BLaER1 treated with 17β-estradiol and CSF1 and Interleukin-3, amounts not matched to agents 10 nM and 100 nM (cell line): ENCODE measurements around the gene TMEM101.
"Not testable (repeated sequence)": the region's sequence is repeated elsewhere in the genome, so short reads cannot be mapped to it uniquely, and the experiment has no call there.

Source experiments
- H3K27ac ChIP-seq, 11 experiments: shearing (Covaris generic); formaldehyde crosslinking; 2 replicates each; pipeline ENCODE4 v1.8.1; 2022
- H3K27me3 ChIP-seq, 11 experiments: shearing (Covaris generic); formaldehyde crosslinking; 2 replicates each; pipeline ENCODE4 v1.8.1; 2022
- H3K36me3 ChIP-seq, 11 experiments: shearing (Covaris generic); formaldehyde crosslinking; 2 replicates each; pipeline ENCODE4 v1.8.1; 2022
- H3K4me1 ChIP-seq, 10 experiments: shearing (Covaris generic); formaldehyde crosslinking; 2 replicates each; pipeline ENCODE4 v1.8.1; 2022
- H3K4me2 ChIP-seq, 11 experiments: shearing (Covaris generic); formaldehyde crosslinking; 2 replicates each; pipeline ENCODE4 v1.8.1; 2022
- H3K4me3 ChIP-seq, 10 experiments: shearing (Covaris generic); formaldehyde crosslinking; 2 replicates each; pipeline ENCODE4 v1.8.1; 2022
- H3K9ac ChIP-seq, 11 experiments: shearing (Covaris generic); formaldehyde crosslinking; 2 replicates each; pipeline ENCODE4 v1.8.1; 2022
- H3K9me3 ChIP-seq, 11 experiments: shearing (Covaris generic); formaldehyde crosslinking; replicated peaks in 1 of 11; 2 replicates each; pipeline ENCODE4 v1.8.1; 2022
- H4K20me1 ChIP-seq, 11 experiments: shearing (Covaris generic); formaldehyde crosslinking; 2 replicates each; pipeline ENCODE4 v1.8.1; 2022
- Cebpa-rat ChIP-seq, 11 experiments: shearing (Covaris generic); IDR thresholded peaks; 2 replicates each; pipeline ENCODE4 v1.8.1; 2022

The TMEM101 gene

GRCh38 chr17:43976963-43977837 is 37.6 kb downstream of the TMEM101 start:
- Histone ChIP-seq H3K9me3 (no peaks in the 10 kb centered on the region), H3K9ac (no peak overlapping the region), H3K4me3 (no peak overlapping the region), H3K36me3 (no peaks in the 10 kb centered on the region), H3K4me1 (no peaks in the 10 kb centered on the region), H3K27me3 (peaks cover 0 to 5% (median 3%) of the 10 kb centered on the region in 11 experiments; a peak in 12 of 22 replicates), H3K4me2 (no peak overlapping the region), H3K27ac (no peak overlapping the region), H4K20me1 (no peaks in the 10 kb centered on the region)
- no peak for TF ChIP-seq Cebpa-rat (IDR thresholded peaks at IDR 0.05)

GRCh38 chr17:43975898-43976297 is 38.9 kb downstream of the TMEM101 start:
- no peak overlapping the region for H3K4me3 ChIP-seq
- no peak overlapping the region for H3K27ac ChIP-seq
- no peaks in the 10 kb centered on the region for H3K9me3 ChIP-seq
- H3K4me2 ChIP-seq, result no peak overlapping the region
- H3K9ac ChIP-seq, result no peak overlapping the region
- no peaks in the 10 kb centered on the region for H3K36me3 ChIP-seq
- TF ChIP-seq Cebpa-rat (IDR thresholded peaks at IDR 0.05), result no peak
- H3K27me3 ChIP-seq, result no peaks in the 10 kb centered on the region
- no peaks in the 10 kb centered on the region for H4K20me1 ChIP-seq
- no peaks in the 10 kb centered on the region for H3K4me1 ChIP-seq

DNA sequence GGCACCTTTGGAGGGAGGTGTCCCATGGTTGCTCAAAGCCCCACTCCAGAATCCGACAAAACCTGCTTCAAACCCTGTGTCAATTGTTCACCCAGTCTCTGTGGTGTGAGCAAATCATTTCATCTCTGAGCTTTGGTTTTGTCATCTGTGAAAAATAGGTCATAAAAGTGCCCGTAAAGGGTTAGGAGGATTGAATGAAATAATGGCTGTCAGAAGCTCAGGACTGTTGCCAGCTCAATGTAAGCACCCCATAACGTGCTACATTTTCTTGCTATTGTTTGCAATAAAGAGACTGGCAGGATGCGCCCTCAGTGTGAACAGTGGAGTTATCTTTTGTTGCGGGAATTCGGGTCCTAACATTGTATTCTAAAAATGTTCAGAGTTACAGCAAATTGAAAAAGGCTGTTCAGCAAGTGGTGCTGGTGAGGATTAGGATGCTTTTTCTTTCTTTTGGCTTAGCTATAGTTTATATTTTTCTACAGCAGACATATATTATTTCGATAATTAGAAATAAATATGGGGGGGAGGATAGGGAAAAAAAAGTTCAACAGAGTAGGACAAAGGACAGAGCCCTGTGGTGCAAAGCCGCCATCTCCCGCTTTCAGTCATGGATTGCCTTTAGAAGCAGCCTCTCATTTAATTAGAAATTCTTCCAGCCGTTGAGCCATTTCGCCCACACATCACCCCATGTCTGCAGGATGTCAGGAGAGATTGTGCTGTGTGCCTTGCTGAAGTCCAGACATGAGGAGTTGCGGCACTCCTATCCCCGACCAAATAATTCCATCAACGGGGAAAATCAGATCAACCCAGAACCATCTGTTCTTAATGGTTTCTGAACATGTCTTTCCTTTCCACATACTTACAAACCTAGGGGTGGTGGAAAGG is 40.1 kb downstream of the TMEM101 start:
- no peaks in the 10 kb centered on the region for H3K9me3 ChIP-seq
- no peak overlapping the region for H3K4me2 ChIP-seq
- no peaks in the 10 kb centered on the region for H3K4me1 ChIP-seq
- H3K4me3 ChIP-seq, result no peak overlapping the region
- H3K9ac ChIP-seq, result no peak overlapping the region
- no peak overlapping the region for H3K27ac ChIP-seq
- no peaks in the 10 kb centered on the region for H3K27me3 ChIP-seq
- H3K36me3 ChIP-seq, result no peaks in the 10 kb centered on the region
- no peak for TF ChIP-seq Cebpa-rat (IDR thresholded peaks at IDR 0.05)
- no peaks in the 10 kb centered on the region for H4K20me1 ChIP-seq

GRCh38 chr17:43972444-43973212 is 42.1 kb downstream of the TMEM101 start:
- H3K9me3 ChIP-seq, H3K4me2 ChIP-seq: not testable (repeated sequence)

GRCh38 chr17:43971436-43971835 is 43.3 kb downstream of the TMEM101 start:
- H3K4me2 ChIP-seq, H3K9ac ChIP-seq, H3K4me3 ChIP-seq, H3K4me1 ChIP-seq, H4K20me1 ChIP-seq, H3K27ac ChIP-seq, H3K36me3 ChIP-seq, H3K9me3 ChIP-seq, H3K27me3 ChIP-seq: not testable (repeated sequence)

More at GRCh38 chr17:43972444-43973212, 42.1 kb downstream of the TMEM101 start:
- H3K36me3 ChIP-seq, H4K20me1 ChIP-seq, H3K4me3 ChIP-seq, H3K4me1 ChIP-seq, H3K27ac ChIP-seq, H3K9ac ChIP-seq, H3K27me3 ChIP-seq: not testable (repeated sequence)

GRCh38 chr17:43970366-43970765 is 44.4 kb downstream of the TMEM101 start:
- no peak for TF ChIP-seq Cebpa-rat (IDR thresholded peaks at IDR 0.05)
- H3K9ac ChIP-seq, result no peak overlapping the region
- no peaks in the 10 kb centered on the region for H3K9me3 ChIP-seq
- no peaks in the 10 kb centered on the region for H3K36me3 ChIP-seq
- H3K27ac ChIP-seq, result no peak overlapping the region
- H3K4me2 ChIP-seq, result no peak overlapping the region
- H3K4me1 ChIP-seq, result no peaks in the 10 kb centered on the region
- no peaks in the 10 kb centered on the region for H3K27me3 ChIP-seq
- H3K4me3 ChIP-seq, result no peak overlapping the region
- no peaks in the 10 kb centered on the region for H4K20me1 ChIP-seq

DNA sequence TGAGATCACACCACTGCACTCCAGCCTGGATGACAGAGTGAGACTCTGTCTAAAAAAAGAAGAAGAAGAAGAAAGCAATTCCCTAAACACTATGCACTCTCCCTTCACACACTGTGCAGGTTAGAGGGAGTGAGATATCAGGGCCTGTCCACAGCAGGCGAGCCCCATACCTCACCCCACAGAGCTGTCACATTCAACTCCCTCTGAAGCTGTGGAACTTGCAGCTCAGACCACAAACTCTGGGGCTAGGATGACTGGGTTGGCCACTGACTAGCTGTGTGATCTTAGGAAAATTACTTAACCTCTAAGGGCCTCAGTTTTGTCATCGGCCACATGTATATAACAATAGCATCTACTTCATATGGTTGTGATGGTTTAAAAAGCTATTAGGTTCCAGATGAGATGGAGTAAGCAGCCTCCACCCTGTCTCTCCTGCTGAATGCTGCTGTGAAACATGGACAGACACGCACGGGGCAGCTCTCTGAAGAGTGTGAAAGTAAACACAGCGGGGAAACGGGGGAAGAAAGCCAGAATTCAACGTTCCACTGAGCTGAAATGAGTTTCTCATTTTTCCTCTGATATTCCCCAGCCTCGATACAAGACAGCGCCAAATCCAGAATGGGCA is 47.4 kb downstream of the TMEM101 start:
- no peaks in the 10 kb centered on the region for H3K27me3 ChIP-seq
- no peak overlapping the region for H3K4me3 ChIP-seq
- no peaks in the 10 kb centered on the region for H3K36me3 ChIP-seq
- TF ChIP-seq Cebpa-rat (IDR thresholded peaks at IDR 0.05), result no peak
- no peaks in the 10 kb centered on the region for H3K9me3 ChIP-seq
- no peaks in the 10 kb centered on the region for H3K4me1 ChIP-seq
- no peak overlapping the region for H3K4me2 ChIP-seq
- H3K9ac ChIP-seq, result no peak overlapping the region
- H3K27ac ChIP-seq, result no peak overlapping the region
- H4K20me1 ChIP-seq, result no peaks in the 10 kb centered on the region

DNA sequence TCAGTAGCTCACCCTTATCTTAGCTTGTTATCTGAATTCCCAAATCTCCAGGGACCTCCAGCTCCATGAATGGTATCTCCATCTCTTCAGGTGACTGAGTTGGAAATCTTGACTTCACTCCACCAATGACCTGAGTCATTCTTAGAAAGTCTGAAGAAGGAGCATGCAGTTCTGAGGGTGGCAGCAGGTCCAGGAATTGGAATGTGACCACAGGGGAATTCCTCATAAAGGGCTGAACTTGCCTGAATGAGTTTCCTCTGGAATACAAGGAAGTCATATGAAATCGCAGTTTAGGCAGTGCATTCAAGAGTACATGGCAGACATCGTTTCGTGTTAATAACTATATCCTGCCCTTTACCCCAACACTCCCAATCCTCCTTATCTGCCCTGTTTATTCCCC is 48.5 kb downstream of the TMEM101 start:
- Histone ChIP-seq H3K4me3 (no peak overlapping the region), H3K27ac (no peak overlapping the region), H3K4me2 (no peak overlapping the region), H3K36me3 (no peaks in the 10 kb centered on the region), H3K9me3 (no peaks in the 10 kb centered on the region), H3K9ac (no peak overlapping the region), H3K4me1 (no peaks in the 10 kb centered on the region), H3K27me3 (no peaks in the 10 kb centered on the region; a peak in 1 of 22 replicates), H4K20me1 (no peaks in the 10 kb centered on the region)
- no peak for TF ChIP-seq Cebpa-rat (IDR thresholded peaks at IDR 0.05)

DNA sequence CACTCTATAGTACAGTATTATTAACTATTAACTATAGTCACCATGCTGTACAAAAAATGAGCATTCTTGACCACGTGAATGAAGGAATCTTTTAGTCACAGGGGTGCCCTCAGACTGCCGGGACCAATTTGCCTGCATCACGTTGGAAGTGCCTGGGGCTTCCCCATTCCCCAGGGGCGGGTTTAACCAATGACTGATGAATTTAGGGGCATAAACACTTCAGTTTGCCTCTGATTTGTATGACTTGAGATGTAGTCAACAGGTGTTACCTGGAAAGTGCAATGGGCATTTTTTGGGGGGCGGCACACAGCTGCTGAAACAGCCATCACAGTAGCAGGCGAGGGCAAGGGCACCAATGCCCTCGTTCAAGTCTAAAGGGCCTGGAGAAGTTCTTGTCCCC is 52.3 kb downstream of the TMEM101 start:
- Histone ChIP-seq H3K4me2 (no peak overlapping the region), H3K27ac (no peak overlapping the region), H3K9ac (no peak overlapping the region), H3K9me3 (no peaks in the 10 kb centered on the region), H3K4me3 (no peak overlapping the region), H3K27me3 (no peaks in the 10 kb centered on the region; a peak in 1 of 22 replicates), H4K20me1 (no peaks in the 10 kb centered on the region), H3K4me1 (peaks cover 0 to 4% (median 0%) of the 10 kb centered on the region in 10 experiments; a peak in 1 of 20 replicates), H3K36me3 (no peaks in the 10 kb centered on the region)
- no peak for TF ChIP-seq Cebpa-rat (IDR thresholded peaks at IDR 0.05)
